HCEC 1CT (cell line): ENCODE measurements around the gene SH3GLB2.
A peak's percentile ranks its signal among the peaks of the same experiment; 100 is the strongest.

Source experiments
- DNase-seq: peaks from one replicate; pipeline ENCODE4 v3.0.0-alpha.2; 2017

The SH3GLB2 gene

DNA sequence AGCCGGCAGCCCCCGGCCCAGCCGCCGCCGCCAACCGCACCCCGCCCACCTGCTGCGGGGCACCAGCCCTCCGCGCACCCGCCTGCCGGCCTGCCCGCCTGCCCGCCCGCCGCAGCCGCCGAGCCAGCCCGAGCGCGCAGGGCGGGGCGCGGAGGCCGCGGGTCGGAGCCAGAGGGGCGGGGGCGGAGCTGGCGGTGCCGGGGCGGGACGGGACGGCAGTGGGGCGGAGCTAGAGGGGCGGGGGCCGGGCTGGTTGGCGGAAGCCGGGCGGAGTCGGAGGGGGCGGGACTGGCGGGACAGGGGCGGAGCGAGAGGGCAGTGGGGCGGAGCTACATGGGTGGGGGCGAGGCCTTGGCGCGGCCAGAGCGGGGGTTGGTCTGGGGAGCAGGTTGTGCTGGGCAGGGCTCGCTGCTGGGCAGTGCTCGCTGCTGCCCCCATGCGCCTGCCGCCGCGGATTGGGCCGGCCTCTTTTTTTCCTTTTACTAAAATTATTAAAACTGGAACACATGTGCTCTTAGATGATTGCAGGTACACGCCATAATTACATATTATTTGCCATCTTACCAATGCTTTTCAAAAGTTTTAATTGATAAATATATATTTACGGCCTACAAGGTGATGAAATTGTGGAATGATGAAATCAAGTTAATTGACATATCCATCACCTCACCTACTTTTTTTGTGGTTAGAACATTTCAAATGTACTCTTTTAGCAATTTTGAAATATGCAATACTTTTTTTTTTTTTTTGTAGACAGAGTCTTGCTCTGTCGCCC, at the start of gene SH3GLB2:
TSS of gene SH3GLB2 (minus strand) at position 140 of the 775 bp plus-strand sequence. CDS start 177 bp downstream, outside the sequence.
- DNase-seq = peak; percentile 95

DNA sequence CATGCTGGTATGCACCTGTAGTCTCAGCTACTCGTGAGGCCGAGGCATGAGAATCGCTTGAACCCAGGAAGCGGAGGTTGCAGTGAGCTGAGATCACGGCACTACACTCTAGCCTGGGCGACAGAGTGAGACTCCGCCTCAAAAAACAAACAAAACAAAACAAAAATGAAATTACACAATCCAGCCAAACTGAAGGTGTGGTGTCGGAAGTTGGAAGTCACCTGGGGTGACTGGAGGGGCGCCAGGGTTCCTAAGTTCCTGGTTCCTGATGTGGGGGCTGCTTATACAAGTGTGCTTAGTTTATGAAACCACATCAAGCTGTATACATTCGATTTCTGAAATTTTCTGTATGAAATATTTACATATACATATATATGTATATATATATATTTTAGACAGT, 49.1 kb upstream of the SH3GLB2 start:
- no peak for DNase-seq

DNA sequence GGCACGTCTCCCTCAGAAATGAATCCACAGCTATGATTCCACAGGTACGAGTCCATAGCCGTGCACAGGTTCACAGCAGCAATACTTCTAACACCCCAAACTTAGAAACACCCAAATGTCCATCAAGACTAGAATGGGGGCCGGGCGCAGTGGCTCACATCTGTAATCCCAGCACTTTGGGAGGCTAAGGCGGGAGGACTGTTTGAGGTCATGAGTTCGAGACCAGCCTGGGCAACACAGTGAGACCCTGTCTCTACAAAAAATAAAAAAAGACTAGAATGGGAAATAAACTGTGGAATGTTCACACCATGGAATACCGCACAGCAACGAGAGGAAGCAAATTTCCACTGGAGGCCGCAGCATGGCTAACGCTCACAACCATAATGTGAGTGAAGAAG, 48.5 kb upstream of the SH3GLB2 start:
- DNase-seq = no peak

DNA sequence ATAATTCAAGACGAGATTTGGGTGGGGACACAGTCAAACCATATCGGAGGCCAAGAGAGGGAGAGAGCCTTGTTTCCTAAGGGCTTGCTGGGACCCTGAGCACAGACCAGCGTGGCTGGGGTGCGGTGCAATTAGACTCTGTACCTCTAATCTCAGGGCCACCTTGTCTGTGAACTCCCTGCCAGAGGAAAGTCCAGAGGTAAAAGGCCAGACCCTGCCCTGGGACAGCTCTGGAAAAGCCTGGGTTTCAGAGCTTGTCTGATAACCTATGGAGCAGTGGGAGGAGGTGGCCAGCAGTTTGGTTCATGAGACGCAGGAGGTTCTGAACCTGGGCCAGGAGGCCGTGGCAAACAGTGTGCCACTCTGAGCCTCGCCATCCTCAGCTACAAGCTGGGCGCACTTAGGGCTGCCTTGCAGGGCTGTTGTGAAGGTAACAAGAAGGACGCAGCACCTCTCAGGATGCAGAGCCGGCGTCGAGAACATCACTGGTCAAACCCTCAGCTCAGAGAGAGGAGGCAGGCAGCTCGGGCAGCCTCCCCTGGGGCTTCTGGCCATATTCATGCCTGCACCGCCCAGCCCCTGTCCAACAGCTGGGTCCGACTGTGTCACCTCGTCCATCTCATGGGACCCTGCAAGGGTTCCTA, 48.0 kb upstream of the SH3GLB2 start:
- DNase-seq = no peak

- DNase-seq = no peak
Observed at GRCh38 chr9:129074106-129074505, 46.0 kb upstream of the SH3GLB2 start.

- no peak for DNase-seq
Observed at GRCh38 chr9:129073404-129073803, 45.3 kb upstream of the SH3GLB2 start.

GRCh38 chr9:129072171-129072570, 44.0 kb upstream of the SH3GLB2 start:
- no peak for DNase-seq

- DNase-seq = no peak
Observed at GRCh38 chr9:129071526-129072126, 43.5 kb upstream of the SH3GLB2 start.

DNA sequence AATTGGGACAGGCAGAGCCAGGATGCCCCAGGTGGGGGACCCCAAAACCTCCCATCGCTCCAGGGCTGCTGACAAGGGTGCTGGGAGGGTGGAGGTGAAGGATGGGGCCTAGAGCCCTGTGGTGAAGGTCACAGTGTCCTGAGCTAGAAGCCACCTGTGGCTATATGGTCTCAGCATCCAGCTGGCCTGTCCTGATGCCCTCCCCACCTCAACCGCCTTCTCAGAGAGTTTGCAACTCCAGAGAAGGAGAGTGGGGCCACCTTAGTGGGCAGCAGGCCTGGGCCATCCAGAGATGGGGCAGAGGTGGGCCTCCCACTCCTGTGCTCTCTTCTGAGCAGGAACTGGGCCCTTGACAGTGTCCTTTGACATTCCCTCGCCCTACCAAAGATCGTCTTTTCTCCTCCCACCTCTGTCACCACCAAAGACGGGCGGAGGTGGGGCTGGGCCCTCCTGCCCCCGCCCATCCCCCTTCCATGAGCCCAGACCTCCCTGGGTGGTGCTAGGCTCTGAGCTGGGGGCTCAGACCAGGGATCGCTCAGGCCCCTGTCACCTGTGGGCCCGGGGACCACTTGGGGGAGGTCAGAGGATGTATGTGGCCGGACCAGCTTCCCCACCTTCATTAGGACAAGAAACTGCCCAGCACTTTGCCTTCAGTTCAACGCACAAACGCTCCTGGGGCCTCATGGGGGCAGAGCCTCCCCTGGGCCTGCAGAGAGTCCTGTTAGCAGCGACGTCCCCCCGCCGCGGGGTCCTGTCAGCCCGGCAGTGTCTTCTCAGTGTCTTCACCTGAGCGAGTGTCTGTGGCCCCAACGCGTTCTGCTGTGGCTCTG, 42.8 kb upstream of the SH3GLB2 start:
- DNase-seq = no peak

DNA sequence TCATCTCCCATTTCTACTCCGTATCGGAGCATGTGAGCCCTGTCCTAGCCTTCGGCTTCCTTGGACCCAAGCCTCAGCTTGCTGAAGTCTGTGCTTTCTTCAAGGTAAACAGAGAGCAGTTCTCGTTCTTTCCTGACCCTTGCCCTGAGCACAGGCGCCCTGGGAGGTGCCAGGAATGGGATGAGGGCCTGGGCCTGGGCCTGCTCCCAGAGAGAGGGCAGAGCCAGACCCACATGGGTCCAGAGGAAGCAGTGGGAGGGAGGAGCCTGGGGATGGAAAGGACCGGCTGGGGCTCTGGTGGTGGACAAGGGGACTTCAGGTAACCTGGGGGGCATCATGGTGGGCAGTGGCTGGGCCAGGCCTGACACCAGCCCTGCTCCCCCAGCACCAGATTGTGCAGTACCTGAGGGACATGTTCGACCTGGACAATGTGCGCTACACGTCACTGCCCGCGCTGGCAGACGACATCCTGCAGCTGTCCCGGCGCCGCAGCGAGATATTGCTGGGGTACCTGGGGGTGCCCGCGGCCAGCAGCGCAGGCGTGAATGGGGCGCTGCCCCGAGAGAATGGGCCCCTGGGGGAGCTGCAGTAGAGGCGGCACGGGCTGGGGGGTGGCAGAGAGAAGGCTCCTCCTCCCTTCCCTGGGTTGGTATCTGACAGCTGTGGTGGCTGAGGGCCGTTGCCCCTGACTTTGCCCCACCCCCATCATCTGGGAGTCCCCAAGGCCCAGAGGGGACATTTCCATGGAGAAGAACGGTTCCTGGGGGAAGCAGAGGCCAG, 41.9 kb upstream of the SH3GLB2 start:
- no peak for DNase-seq

- no peak for DNase-seq
Observed at GRCh38 chr9:129068990-129069861, 41.1 kb upstream of the SH3GLB2 start.

DNA sequence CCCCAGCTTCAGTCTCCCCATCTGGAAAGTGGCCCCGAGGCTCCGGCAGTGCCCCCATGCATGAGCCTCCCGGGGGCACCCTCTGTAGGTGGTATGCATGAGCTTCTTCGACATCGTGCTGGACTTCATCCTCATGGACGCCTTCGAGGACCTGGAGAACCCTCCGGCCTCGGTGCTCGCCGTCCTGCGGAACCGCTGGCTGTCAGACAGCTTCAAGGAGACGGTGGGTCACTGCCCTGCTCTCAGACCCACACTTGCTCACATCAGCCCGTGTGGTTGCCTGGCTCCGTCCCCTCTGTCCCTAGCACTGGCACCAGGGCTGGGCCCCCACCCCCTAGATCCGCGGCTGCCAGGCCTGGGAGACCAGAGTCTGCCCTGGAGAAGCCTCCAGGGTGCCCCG, 40.0 kb upstream of the SH3GLB2 start:
- DNase-seq = no peak

DNA sequence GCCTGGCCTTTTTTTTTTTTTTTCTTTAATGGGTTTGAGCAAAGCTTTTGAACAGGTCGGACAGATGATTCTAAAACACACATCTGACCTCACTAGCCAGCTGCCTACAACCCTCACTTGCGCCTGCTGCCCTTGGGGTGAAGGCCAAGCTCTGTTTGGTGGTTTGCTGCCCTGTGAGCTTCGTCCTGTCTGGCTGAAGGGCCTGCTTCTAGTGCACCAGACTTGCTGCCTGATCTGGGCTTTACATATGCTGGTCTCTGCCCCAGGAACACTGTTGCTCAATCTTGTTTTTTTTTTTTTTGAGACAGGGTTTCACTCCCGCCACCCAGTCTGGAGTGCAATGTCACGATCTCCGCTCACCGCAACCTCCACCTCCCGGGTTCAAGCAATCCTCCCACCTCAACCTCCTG, 36.4 kb upstream of the SH3GLB2 start:
- DNase-seq = no peak

DNA sequence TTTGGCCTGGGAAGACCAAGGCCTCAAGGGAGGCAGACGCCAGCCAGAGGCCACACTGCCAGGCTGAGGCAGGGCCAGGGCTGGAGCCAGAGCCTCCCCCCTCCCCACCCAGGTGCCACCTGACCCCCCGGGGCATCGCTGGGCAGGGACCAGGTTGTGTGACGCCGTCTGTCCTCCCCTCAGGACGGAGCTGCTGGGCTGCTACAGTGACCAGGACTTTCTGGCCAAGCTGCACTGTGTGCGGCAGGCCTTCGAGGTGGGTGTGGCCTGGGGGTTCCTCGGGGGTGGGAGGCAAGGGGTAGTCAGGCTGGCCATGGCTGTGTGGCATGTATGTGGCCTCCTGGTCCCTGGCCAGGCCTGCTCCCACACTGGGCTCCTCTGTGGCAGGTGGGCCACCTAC, 34.9 kb upstream of the SH3GLB2 start:
- DNase-seq = no peak

DNA sequence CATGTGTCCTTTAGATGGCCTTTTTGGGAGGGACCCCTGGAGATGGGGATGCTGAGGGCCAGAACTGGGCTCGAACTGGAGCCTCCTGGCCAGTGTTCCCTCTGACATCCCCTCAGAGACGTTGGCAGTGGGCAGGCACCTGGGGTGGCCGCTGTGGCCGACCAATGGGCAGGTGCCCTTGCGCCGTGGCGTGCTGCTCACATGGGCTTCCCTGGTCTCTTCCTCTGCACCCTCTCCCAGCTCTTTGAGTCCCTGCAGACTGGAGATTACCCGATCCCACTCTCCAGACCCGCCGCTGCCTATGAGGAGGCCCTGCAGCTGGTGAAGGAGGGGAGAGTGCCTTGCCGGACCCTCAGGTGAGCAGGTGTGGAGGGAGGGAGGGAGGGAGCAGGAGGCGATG, 32.9 kb upstream of the SH3GLB2 start:
- DNase-seq = no peak

GRCh38 chr9:129059796-129060785, 32.0 kb upstream of the SH3GLB2 start:
- DNase-seq = no peak

DNA sequence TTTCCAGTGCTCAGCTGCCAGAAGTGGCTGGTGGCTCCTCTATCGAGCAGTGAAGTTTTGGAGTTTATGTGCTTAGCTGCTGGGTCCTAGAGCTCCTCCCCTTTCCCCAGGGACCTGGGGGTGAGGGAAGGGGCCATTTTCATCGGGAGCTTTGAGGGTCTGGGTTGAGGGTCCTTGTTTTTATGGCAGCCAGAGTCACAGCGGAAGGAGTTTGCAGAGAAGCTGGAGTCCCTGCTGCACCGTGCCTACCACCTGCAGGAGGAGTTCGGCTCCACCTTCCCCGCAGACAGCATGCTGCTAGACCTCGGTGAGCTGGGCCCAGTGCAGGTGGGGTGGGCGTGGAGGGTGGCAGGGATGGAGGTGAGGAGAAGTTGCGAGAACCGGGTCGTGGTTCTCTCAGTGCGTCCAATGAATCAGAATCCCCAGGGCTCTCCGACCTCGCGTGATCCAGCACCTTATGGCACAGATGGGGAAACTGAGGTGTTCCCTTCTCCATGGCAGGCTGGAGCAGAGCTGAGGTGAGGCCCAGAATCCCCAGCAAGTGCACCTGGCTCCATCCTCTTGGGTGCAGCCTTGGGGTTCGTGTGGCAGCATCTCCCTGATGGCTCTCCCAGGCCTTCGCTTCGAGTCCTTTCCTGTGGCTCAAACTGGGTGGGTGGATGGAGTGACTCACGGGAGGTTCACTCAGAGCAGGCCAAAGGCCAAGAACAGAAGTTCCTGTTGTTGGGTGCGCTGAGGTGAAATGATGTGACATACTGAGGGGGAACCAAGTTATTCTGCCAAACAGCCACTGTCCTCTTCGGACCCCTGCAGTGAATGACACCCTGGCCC, 31.0 kb upstream of the SH3GLB2 start:
- DNase-seq = peak; percentile 70

GRCh38 chr9:129054163-129054851, 26.2 kb upstream of the SH3GLB2 start:
- DNase-seq = peak; percentile 14

DNA sequence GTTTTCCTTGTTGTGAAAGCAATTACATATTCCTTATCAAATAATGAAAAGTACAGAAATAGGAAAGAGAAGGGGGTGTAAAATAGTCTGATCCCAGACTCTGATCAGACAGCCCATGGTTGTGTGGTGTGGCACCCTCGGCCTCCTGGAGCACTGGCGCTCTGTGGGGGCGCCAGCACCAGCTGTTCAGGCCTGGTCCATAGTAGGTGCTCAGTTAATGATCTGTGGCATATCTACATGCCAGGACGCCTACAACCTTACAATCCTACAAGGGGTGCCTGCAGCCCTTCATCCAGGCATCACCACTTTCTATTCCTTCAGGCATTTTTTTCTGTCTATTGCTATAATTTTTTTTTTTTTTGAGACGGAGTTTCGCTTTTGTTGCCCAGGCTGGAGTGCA, 24.9 kb upstream of the SH3GLB2 start:
- DNase-seq = no peak
